Measurements from ENCODE around the gene SAP30BP. TPM values are rescaled to one million over a fixed set of nuclear protein-coding genes. Genes with fewer than 3 reads are reported as not detected.
A peak's percentile ranks its signal among the peaks of the same experiment; 100 is the strongest.

SAP30BP gene
- total RNA-seq, 4 donors from 2014 or later, result 33.9 to 72.7 (median 44.4) TPM

DNA sequence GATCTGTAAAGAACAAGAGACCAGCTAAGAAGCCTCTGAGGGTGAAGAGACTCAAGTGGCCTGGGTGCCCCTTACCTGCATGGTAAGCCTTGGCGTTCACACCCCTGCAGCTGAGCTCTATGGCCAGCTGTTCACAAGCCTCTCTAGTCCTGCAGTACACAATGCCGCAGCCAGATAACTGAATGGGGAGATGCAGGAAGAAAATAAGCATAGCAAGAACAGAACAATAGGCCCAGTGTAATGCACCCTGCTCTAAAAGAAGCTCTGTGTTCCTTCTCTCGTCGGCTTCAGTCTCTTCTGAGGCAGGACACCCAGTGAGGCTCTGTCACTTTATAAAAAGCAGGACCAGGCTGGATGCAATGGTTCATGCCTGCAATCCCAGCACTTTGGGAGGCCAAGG lies 5.6 kb upstream of the SAP30BP start:
- H3K4me3 ChIP-seq, result no peak overlapping the region
- H3K36me3 ChIP-seq, result peaks cover 0 to 74% (median 27%) of the 10 kb centered on the region in 3 donors
- no peaks in the 10 kb centered on the region for H3K27me3 ChIP-seq
- H3K4me1 ChIP-seq, result peaks cover 0 to 13% (median 7%) of the 10 kb centered on the region in 3 donors
- intact Hi-C loops (cut with DNase I), result no loop called here
- no peaks in the 10 kb centered on the region for H3K9me3 ChIP-seq
- DNase-seq, result no peak
- no peak overlapping the region for H3K27ac ChIP-seq
- TF ChIP-seq, protein P1, sequence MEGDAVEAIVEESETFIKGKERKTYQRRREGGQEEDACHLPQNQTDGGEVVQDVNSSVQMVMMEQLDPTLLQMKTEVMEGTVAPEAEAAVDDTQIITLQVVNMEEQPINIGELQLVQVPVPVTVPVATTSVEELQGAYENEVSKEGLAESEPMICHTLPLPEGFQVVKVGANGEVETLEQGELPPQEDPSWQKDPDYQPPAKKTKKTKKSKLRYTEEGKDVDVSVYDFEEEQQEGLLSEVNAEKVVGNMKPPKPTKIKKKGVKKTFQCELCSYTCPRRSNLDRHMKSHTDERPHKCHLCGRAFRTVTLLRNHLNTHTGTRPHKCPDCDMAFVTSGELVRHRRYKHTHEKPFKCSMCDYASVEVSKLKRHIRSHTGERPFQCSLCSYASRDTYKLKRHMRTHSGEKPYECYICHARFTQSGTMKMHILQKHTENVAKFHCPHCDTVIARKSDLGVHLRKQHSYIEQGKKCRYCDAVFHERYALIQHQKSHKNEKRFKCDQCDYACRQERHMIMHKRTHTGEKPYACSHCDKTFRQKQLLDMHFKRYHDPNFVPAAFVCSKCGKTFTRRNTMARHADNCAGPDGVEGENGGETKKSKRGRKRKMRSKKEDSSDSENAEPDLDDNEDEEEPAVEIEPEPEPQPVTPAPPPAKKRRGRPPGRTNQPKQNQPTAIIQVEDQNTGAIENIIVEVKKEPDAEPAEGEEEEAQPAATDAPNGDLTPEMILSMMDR (IDR thresholded peaks at IDR 0.05), result no peak
- no peak for TF ChIP-seq POLR2A (IDR thresholded peaks at IDR 0.05)
- WGBS, 2 donors, result 84 to 89% methylated on average over 3 to 4 of the region's 4 CpGs

DNA sequence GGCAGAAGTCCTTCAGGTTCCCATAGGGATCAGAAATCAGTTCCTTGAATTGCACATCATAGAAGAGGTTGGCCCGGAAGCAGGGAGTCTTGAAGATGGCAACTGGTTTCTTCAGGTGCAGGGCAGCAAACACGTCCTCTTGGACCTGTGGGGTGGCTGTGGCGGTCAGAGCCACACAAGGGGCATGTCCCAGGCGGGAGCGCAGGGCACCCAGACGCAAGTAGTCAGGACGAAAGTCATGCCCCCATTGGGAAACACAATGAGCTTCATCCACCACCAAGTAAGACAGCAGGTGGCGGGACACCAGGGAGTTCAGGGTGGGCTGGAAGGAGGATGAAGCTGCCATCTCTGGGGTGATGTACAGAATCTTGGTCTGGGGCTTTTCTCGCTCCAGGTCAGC lies 4.6 kb upstream of the SAP30BP start:
- 66 to 100% methylated on average over 2 to 3 of the region's 9 CpGs for WGBS, 2 donors

DNA sequence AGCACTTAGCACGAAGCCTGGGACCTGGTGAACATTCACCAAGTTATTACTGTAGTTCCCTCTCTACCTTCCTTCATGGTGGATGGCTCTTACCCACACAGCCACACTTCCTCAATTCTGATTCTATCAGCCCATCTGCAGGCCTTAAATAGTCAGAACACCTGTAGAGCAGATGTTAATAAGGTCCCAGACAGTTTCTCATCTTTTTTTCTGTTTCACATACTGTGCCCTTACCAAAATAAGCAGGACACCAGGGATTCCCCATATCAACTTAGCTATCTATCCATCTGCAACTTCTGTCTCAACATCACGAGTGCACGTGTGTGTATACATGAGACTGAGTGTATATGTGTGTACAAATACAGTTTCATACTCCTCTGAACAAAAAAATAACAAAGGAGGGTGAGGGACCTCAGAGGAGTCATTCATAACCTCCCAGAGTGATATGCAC lies 3.0 kb upstream of the SAP30BP start:
- peaks cover 9 to 31% (median 16%) of the 10 kb centered on the region in 3 donors for H3K4me1 ChIP-seq
- H3K4me3 ChIP-seq, result no peak overlapping the region
- H3K27me3 ChIP-seq, result no peaks in the 10 kb centered on the region
- H3K27ac ChIP-seq, result no peak overlapping the region
- 77 to 85% methylated on average over 3 of the region's 3 CpGs for WGBS, 2 donors
- H3K36me3 ChIP-seq, result peaks cover 0 to 61% (median 27%) of the 10 kb centered on the region in 3 donors
- intact Hi-C loops (cut with DNase I), result no loop called here
- H3K9me3 ChIP-seq, result no peaks in the 10 kb centered on the region
- TF ChIP-seq, protein P1 (IDR thresholded peaks at IDR 0.05), result no peak
- TF ChIP-seq POLR2A (IDR thresholded peaks at IDR 0.05), result no peak
- DNase-seq, result no peak

More for the DNA sequence above, 4.6 kb upstream of the SAP30BP start:
- TF ChIP-seq, protein P1 (IDR thresholded peaks at IDR 0.05), result no peak
- TF ChIP-seq POLR2A (IDR thresholded peaks at IDR 0.05), result no peak
- no peaks in the 10 kb centered on the region for H3K9me3 ChIP-seq
- no peaks in the 10 kb centered on the region for H3K27me3 ChIP-seq
- H3K27ac ChIP-seq, result no peak overlapping the region
- no peak for DNase-seq
- peaks cover 0 to 64% (median 27%) of the 10 kb centered on the region in 3 donors for H3K36me3 ChIP-seq
- peaks cover 0 to 15% (median 8%) of the 10 kb centered on the region in 3 donors for H3K4me1 ChIP-seq
- intact Hi-C loops (cut with DNase I), result no loop called here
- H3K4me3 ChIP-seq, result no peak overlapping the region

DNA sequence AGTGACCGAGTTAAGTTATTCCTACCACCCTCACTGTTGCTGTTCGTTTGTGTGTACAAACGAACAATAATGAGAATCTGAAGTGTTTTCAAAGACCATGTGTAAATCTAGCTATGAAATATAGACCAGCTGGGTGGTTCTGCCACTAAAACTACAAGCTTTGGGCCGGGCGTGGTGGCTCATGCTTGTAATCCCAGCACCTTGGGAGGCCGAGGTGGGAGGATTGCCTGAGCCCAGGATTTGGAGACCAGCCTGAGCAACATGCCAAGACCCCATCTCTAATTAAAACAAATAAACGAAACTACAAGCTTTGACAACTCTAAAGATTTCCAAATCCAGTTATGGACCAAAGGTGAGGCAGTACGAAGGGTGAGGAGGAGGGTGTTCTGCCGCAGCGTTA lies 1.2 kb upstream of the SAP30BP start:
- H3K9me3 ChIP-seq, result no peaks in the 10 kb centered on the region
- intact Hi-C loops (cut with DNase I), result no loop called here
- peaks cover 9 to 44% (median 16%) of the 10 kb centered on the region in 3 donors for H3K4me1 ChIP-seq
- WGBS, 2 donors, result 84% methylated on average over 10 of the region's 10 CpGs
- H3K27me3 ChIP-seq, result no peaks in the 10 kb centered on the region
- TF ChIP-seq, protein P1 (IDR thresholded peaks at IDR 0.05), result no peak
- no peak for TF ChIP-seq POLR2A (IDR thresholded peaks at IDR 0.05)
- H3K36me3 ChIP-seq, result peaks cover 0 to 61% (median 31%) of the 10 kb centered on the region in 3 donors
- no peak overlapping the region for H3K27ac ChIP-seq
- DNase-seq, result no peak
- peak overlapping the region in 3 of 4 donors; percentile 87 to 92 (median 89) for H3K4me3 ChIP-seq

DNA sequence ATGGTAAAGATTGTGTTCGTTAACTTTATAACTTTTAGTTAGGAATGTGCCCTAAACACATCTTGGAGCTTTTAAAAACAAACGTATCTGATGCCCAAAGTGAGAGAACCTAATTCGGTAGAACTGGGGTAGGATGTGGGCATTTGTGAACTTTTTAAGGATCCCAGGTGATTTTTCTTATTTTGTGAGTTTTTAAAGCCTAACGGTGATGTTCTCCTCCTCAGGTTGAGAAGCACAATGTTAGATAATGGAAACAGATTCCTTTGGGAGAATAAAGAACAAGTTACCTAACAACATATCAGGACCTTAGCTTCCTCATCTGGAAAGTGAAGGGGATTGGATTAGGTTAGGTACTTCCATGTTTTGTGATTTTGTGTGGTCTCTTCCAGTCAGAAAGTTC lies 687 bp downstream of the SAP30BP start:
- intact Hi-C loops (cut with DNase I), result no loop called here
- H3K27me3 ChIP-seq, result no peaks in the 10 kb centered on the region
- peak overlapping the region; percentile 90 to 95 (median 94) for H3K27ac ChIP-seq
- no peaks in the 10 kb centered on the region for H3K9me3 ChIP-seq
- TF ChIP-seq POLR2A (IDR thresholded peaks at IDR 0.05), result no peak
- TF ChIP-seq, protein P1 (IDR thresholded peaks at IDR 0.05), result no peak
- 3 to 5% methylated on average over 4 of the region's 4 CpGs for WGBS, 2 donors
- peak overlapping the region; percentile 76 to 92 (median 88) for H3K4me3 ChIP-seq
- no peak for DNase-seq
- peaks cover 9 to 50% (median 16%) of the 10 kb centered on the region in 3 donors for H3K4me1 ChIP-seq
- peaks cover 0 to 61% (median 26%) of the 10 kb centered on the region in 3 donors for H3K36me3 ChIP-seq

Data from esophagus squamous epithelium (tissue), 5 donors.